Fibroblast of skin of left biceps (primary cell): Measurements from ENCODE around the gene LGALS4.
"Not testable (repeated sequence)": the region's sequence is repeated elsewhere in the genome, so short reads cannot be mapped to it uniquely, and the experiment has no call there.

Experiments used
- DNase-seq, 2 experiments: peaks; one replicate each; pipeline ENCODE4 v3.0.0-alpha.2; 2013; ENCODE audit warnings: low read depth in 2 of 2

LGALS4 gene

GRCh38 chr19:38812841-38813320, at the start of gene LGALS4:
Gene LGALS4, minus strand, starts transcription at chr19:38812945. Its CDS starts 59 bp downstream, at chr19:38812886.
- no peak for DNase-seq

- no peak for DNase-seq
Measured at GRCh38 chr19:38861368-38861767, 48.6 kb upstream of the LGALS4 start.

GRCh38 chr19:38859631-38860204, 47.0 kb upstream of the LGALS4 start:
- DNase-seq = not testable (repeated sequence)

GRCh38 chr19:38856813-38857212, 44.1 kb upstream of the LGALS4 start:
- DNase-seq = no peak

DNA sequence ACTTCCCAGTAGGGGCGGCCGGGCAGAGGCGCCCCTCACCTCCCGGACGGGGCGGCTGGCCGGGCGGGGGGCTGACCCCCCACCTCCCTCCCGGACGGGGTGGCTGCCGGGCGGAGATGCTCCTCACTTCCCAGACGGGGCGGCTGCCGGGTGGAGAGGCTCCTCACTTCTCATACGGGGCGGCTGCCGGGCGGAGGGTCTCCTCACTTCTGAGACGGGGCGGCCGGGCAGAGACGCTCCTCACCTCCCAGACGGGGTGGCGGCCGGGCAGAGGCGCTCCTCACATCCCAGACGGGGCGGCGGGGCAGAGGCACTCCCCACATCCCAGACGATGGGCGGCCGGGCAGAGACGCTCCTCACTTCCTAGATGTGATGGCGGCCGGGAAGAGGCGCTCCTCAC, 43.0 kb upstream of the LGALS4 start:
- not testable (repeated sequence) for DNase-seq

DNA sequence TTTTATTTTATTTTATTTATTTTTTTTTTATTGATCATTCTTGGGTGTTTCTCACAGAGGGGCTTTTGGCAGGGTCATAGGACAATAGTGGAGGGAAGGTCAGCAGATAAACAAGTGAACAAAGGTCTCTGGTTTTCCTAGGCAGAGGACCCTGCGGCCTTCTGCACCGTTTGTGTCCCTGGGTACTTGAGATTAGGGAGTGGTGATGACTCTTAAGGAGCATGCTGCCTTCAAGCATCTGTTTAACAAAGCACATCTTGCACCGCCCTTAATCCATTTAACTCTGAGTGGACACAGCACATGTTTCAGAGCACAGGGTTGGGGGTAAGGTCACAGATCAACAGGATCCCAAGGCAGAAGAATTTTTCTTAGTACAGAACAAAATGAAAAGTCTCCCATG, 42.2 kb upstream of the LGALS4 start:
- DNase-seq = not testable (repeated sequence)

- no peak for DNase-seq
Measured at GRCh38 chr19:38853214-38853613, 40.5 kb upstream of the LGALS4 start.

GRCh38 chr19:38852231-38853044, 39.7 kb upstream of the LGALS4 start:
- no peak for DNase-seq

GRCh38 chr19:38851622-38852230, 39.0 kb upstream of the LGALS4 start:
- DNase-seq = peak; percentile 78 to 82

DNA sequence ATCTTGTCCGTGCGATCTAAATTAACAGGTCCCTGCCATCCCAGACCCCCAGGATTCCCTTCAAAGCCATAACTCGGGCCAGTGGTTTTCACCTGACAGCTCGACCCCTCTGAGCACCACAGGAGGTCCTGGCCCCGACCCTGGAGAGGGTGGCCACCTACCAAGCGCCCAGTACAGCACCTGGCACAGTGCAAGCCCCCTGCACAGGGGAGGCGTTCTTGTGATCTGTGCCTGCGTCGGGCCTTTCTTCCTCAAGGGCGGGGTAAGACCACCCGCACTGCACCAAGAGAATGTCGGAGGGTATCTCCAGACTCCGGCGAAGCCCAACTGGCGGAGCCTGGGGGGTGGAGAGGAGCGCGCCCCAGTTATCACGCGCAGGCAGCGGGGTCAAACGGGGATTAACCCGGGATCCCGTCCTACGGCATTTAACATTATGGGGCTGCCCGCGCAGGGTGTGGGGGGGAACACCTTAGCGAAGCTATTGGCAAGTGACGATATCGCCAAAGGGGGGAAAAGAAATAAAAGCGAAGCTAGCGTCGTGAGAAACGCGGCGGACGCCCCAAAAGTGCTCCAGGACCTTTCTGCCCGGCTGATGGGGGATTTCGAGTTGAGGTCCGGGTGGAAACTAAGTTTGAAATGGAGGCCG, 38.4 kb upstream of the LGALS4 start:
- DNase-seq = no peak

DNA sequence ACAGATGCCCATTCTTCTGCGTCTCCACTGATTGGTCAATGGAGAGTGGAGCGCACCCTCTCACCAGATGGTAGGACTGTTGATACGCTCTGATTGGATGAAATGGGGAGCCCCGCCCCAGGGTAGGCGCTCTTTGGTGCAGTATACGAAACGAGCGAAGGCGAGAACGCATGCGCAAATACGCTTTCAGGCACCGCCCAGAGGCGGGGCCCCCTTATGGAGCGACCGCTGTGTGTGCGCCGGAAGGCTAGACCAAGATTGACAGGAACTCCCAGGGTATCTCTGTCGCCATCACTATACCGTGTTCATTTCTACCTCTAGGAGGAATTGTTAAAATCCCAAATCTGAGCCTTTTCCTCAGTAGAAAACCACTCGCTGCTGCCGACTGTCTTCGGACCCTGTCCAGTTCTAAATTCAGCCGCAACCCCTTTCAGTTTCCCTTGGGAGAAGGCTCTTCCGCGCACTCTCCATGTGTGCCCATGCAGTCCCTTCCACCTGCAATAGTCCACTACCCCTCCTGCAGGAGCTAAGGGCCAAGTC, 37.8 kb upstream of the LGALS4 start:
- peak; percentile 100 for DNase-seq

- DNase-seq = no peak
Measured at GRCh38 chr19:38849860-38850435, 37.2 kb upstream of the LGALS4 start, which contains the start of gene HNRNPL. Gene HNRNPL, minus strand, starts transcription at chr19:38849986. Its CDS starts 20 bp downstream, at chr19:38849966.

DNA sequence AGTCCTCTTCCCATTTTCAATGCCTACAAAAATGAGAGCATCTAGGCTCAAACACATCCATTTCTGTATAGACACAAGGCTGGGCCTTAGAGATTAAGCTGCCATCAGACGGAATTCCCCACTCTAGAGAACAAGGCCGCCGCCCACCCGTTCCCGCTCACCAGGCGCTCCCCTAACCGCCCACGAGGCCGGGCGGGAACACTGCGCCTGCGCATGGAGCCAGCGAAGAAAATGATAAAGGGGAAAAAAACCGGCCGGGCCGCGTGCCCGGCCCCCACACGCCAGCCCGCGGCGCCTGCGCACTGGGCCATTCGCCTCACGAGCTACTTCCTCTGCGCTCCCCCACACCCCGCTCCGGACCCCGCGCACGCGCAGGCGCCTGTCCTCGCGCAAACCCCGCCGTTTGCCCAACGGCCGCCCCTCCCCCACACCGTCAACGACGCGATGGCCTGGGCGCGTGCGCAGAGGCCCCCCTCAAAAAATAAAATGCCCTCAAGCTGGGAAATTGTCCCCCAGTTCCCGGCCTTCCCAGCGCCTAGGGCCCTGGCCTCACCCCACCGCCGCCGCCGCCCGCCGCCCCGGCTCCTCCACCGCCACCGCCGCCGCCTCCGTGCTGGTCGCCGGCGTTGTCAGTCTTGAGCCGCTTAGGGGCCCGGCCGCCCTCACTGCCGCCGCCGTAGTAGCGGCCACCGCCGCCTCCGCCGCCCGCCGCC, 36.6 kb upstream of the LGALS4 start:
- DNase-seq = peak; percentile 87 to 89

DNA sequence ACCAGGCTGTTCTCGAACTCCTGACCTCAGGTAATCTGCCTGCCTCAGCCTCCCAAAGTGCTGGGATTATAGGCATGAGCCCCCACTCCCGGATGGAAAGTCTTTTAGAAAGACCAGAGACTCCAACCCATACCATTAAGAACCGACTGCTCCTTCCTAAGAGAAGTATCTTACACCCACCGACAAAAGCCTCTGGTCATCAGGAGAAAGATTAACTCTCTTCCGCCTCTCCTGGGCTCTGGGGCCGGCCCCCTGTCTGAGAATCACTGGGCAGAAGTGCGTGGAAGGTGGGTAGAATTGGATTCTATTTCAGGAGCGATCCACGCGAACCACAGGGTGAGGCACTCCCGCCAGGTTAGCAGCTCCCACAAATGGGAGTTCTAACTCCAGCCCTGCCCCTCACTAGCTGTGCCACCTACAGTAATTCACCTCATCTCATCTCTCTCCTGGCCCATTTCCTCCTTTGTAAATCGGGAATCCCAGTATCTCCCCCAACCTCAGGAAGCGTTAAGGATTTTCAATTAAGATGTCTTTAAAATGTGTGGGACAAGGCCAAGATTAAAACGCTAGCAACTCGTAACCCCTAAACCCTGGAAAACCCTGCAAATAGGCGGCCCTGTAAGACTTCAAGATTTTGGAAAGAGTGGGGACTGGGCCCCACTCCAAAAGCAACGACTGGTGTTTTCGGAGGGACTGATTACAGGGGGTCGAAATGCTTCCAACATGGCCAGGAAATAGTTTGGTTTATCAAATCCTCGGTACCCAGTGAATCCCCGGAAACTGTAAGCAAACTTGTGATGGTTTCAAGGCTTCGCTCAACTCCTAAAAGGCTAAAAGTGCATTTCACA, 35.8 kb upstream of the LGALS4 start:
- DNase-seq = no peak

- DNase-seq = no peak
Measured at GRCh38 chr19:38846097-38846496, 33.4 kb upstream of the LGALS4 start.

GRCh38 chr19:38845374-38846024, 32.8 kb upstream of the LGALS4 start:
- DNase-seq = no peak

DNA sequence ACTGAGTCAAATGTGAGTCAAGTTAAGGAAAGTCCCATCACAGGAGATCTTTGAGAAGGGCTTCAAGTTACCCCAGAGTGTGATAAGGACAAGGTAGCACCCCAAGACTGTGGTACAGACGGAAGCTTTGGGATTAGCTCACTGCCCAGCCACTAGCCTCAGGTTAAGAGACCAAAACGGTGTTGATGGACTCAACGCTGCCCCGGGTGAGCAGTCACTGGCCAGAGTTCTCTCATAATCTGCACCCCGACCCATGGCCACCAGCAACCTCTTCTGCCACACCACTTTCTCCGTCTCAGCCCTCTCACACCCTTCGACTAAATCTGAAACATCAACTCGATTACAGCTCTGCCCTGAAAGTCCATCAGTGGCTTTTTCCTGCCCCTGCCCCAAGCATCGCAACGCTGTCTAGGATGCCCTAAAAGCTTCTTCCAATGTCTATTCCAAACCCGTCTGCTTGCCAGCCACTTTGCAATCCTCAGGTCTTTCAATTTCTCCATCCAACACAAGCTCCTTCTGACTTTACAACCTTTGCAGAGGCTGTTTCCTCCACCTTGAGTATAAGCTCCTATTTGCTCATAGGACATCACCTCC, 31.4 kb upstream of the LGALS4 start:
- DNase-seq = no peak

DNA sequence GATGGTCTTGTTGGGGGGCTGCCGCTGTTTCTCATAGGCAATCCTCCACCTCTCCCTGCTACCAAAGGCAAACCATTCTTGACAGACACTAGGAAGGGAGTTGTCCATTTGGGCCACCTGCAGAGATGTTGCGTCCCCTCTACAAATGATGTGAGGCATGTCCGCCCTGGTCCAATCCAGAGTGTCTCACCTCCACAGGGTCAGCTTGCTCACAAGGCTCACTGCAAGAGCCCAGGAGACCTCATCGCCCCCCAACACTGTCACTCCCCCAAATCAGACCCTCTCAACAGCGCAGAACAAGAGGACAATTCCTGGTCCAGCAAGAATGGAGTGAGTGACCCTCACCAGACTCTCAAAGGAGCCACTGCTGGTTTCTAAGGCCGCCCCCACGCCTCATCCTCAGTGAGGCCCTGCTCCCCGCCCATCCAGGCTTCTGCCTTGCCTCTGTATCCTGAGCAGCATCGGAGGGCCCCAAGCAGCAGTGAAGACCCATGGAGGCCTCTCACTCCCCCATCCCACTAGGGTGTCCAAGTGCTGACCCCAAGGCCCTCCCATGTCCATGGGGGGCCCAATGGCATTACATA, 30.5 kb upstream of the LGALS4 start:
- DNase-seq = no peak
